IPS-18c (cell line): ENCODE data around the gene ZNF195.
"Not testable (repeated sequence)": the region's sequence is repeated elsewhere in the genome, so short reads cannot be mapped to it uniquely, and the experiment has no call there.

Experiments used
- H3K4me3 ChIP-seq: 2 replicates; pipeline ENCODE4 v1.7.0; 2013; ENCODE audit warnings: low read depth, mild to moderate bottlenecking, low read length, moderate library complexity; ENCODE audit not compliant: insufficient read depth
- H3K9me3 ChIP-seq: one replicate; pipeline ENCODE4 v1.6.1; 2013; ENCODE audit warnings: mild to moderate bottlenecking, low read length, moderate library complexity; ENCODE audit not compliant: control insufficient read depth, insufficient read depth

ZNF195 gene

GRCh38 chr11:3368199-3368598 lies 10.7 kb downstream of the ZNF195 start:
- Histone ChIP-seq H3K9me3 (peaks cover 3% of the 10 kb centered on the region), H3K4me3 (no peak overlapping the region)

- no peak overlapping the region for H3K4me3 ChIP-seq
- peaks cover 3% of the 10 kb centered on the region for H3K9me3 ChIP-seq
Measured at GRCh38 chr11:3367221-3367620, 11.7 kb downstream of the ZNF195 start.

GRCh38 chr11:3359092-3359824 lies 19.7 kb downstream of the ZNF195 start:
- H3K4me3 ChIP-seq: no peak overlapping the region

GRCh38 chr11:3357994-3358676 lies 20.8 kb downstream of the ZNF195 start:
- H3K4me3 ChIP-seq: no peak overlapping the region
- H3K9me3 ChIP-seq: peaks cover 24% of the 10 kb centered on the region

More at GRCh38 chr11:3359092-3359824, 19.7 kb downstream of the ZNF195 start:
- H3K9me3 ChIP-seq: peaks cover 24% of the 10 kb centered on the region

GRCh38 chr11:3357302-3357701 lies 21.6 kb downstream of the ZNF195 start:
- no peak overlapping the region; the same call in 1 of the 2 replicates for H3K4me3 ChIP-seq
- peaks cover 29% of the 10 kb centered on the region for H3K9me3 ChIP-seq

- peaks cover 27% of the 10 kb centered on the region for H3K9me3 ChIP-seq
- no peak overlapping the region for H3K4me3 ChIP-seq
Measured at GRCh38 chr11:3356858-3357257, 22.1 kb downstream of the ZNF195 start.

- Histone ChIP-seq H3K4me3 (no peak overlapping the region), H3K9me3 (peaks cover 9% of the 10 kb centered on the region)
Measured at GRCh38 chr11:3353066-3353465, 25.9 kb downstream of the ZNF195 start.

GRCh38 chr11:3347127-3347526 lies 31.8 kb downstream of the ZNF195 start:
- H3K4me3 ChIP-seq: no peak overlapping the region
- peaks cover 2% of the 10 kb centered on the region for H3K9me3 ChIP-seq

GRCh38 chr11:3346587-3346986 lies 32.4 kb downstream of the ZNF195 start:
- no peak overlapping the region for H3K4me3 ChIP-seq
- peaks cover 2% of the 10 kb centered on the region for H3K9me3 ChIP-seq

GRCh38 chr11:3345736-3346135 lies 33.2 kb downstream of the ZNF195 start:
- Histone ChIP-seq H3K4me3 (no peak overlapping the region), H3K9me3 (peaks cover 2% of the 10 kb centered on the region)

- H3K4me3 ChIP-seq: no peak overlapping the region
- H3K9me3 ChIP-seq: peaks cover 2% of the 10 kb centered on the region
Measured at GRCh38 chr11:3344327-3345174, 34.4 kb downstream of the ZNF195 start.

GRCh38 chr11:3342709-3343108 lies 36.2 kb downstream of the ZNF195 start:
- Histone ChIP-seq H3K4me3 (no peak overlapping the region), H3K9me3 (peaks cover 2% of the 10 kb centered on the region)

GRCh38 chr11:3341298-3341697 lies 37.6 kb downstream of the ZNF195 start:
- Histone ChIP-seq H3K4me3 (no peak overlapping the region), H3K9me3 (no peaks in the 10 kb centered on the region)

- H3K9me3 ChIP-seq: no peaks in the 10 kb centered on the region
- H3K4me3 ChIP-seq: no peak overlapping the region
Measured at GRCh38 chr11:3340025-3340424, 38.9 kb downstream of the ZNF195 start.

GRCh38 chr11:3339340-3339624 lies 39.7 kb downstream of the ZNF195 start:
- H3K4me3 ChIP-seq: no peak overlapping the region
- H3K9me3 ChIP-seq: no peaks in the 10 kb centered on the region

GRCh38 chr11:3338569-3339339 lies 40.2 kb downstream of the ZNF195 start:
- Histone ChIP-seq H3K9me3 (no peaks in the 10 kb centered on the region), H3K4me3 (no peak overlapping the region)

- H3K4me3 ChIP-seq, H3K9me3 ChIP-seq: not testable (repeated sequence)
Measured at GRCh38 chr11:3336420-3336819, 42.5 kb downstream of the ZNF195 start.
